CD14-positive monocyte (primary cell): Measurements from ENCODE around the gene REEP1. TPM values are rescaled to one million over a fixed set of nuclear protein-coding genes. Genes with fewer than 3 reads are reported as not detected.

Experiments
- DNase-seq, 3 donors: peaks; one replicate each; pipeline ENCODE4 v3.0.0-alpha.2; 2011 to 2022
- H2AFZ ChIP-seq: 2 replicates; pipeline ENCODE4 v1.6.0; 2012; ENCODE audit warnings: mild to moderate bottlenecking, low read depth, low read length, inconsistent platforms; ENCODE audit not compliant: insufficient read depth, poor library complexity, severe bottlenecking
- H3K27ac ChIP-seq, 2 donors: 1 replicate in 1 of 2; 2 replicates in 1 of 2; pipeline ENCODE4 v1.5.1; 2012 to 2013; ENCODE audit warnings: low read length in 2 of 2, control low read depth in 1 of 2, inconsistent platforms in 1 of 2, low read depth in 1 of 2, mild to moderate bottlenecking in 1 of 2
- H3K27me3 ChIP-seq, 2 donors: one replicate each; pipeline versions ENCODE4 v1.6.0 to v1.6.1; 2011 to 2013; ENCODE audit warnings: low read length in 2 of 2; ENCODE audit not compliant: control insufficient read depth in 2 of 2, insufficient read depth in 2 of 2
- H3K36me3 ChIP-seq, 2 donors: replicated peaks in 1 of 2; 1 replicate in 1 of 2; 2 replicates in 1 of 2; pipeline versions ENCODE4 v1.5.1 to v1.6.1; 2012 to 2013; ENCODE audit warnings: low read length in 2 of 2, control low read depth in 1 of 2, inconsistent platforms in 1 of 2, mild to moderate bottlenecking in 1 of 2; ENCODE audit not compliant: insufficient read depth in 2 of 2, control insufficient read depth in 1 of 2
- H3K4me1 ChIP-seq, 2 donors: 1 replicate in 1 of 2; 2 replicates in 1 of 2; pipeline versions ENCODE4 v1.5.1 to v1.6.1; 2012 to 2013; ENCODE audit warnings: low read length in 2 of 2, control low read depth in 1 of 2, inconsistent platforms in 1 of 2, mild to moderate bottlenecking in 1 of 2, moderate library complexity in 1 of 2; ENCODE audit not compliant: insufficient read depth in 2 of 2, control insufficient read depth in 1 of 2
- H3K4me2 ChIP-seq: replicated peaks from 2 replicates; pipeline ENCODE3; 2012; ENCODE audit warnings: low read length, moderate library complexity, mild to moderate bottlenecking; ENCODE audit not compliant: poor library complexity, severe bottlenecking; ENCODE audit errors: extremely low read depth
- H3K4me3 ChIP-seq, 3 experiments: fragments of 200-600 bp in 1 of 3; sonication (generic) in 1 of 3; replicated peaks in 1 of 3; 1 replicate in 2 of 3; 2 replicates in 1 of 3; pipeline ENCODE4 v1.5.1; 2011 to 2013; ENCODE audit warnings: low read length in 3 of 3, mild to moderate bottlenecking in 3 of 3, control low read depth in 2 of 3, low read depth in 2 of 3, inconsistent platforms in 1 of 3, moderate library complexity in 1 of 3
- H3K79me2 ChIP-seq: 2 replicates; pipeline ENCODE4 v1.6.0; 2012; ENCODE audit warnings: mild to moderate bottlenecking, control low read depth, inconsistent platforms, low read length, moderate library complexity; ENCODE audit not compliant: insufficient read depth
- H3K9ac ChIP-seq: 2 replicates; pipeline ENCODE4 v1.6.0; 2017; ENCODE audit warnings: low read length, mild to moderate bottlenecking; ENCODE audit not compliant: insufficient read depth, poor library complexity, severe bottlenecking
- H3K9me3 ChIP-seq, 2 donors: replicated peaks in 1 of 2; 1 replicate in 1 of 2; 2 replicates in 1 of 2; pipeline versions ENCODE4 v1.5.1 to v1.6.1; 2012 to 2013; ENCODE audit warnings: low read length in 2 of 2, control low read depth in 1 of 2; ENCODE audit not compliant: control insufficient read depth in 1 of 2, insufficient read depth in 1 of 2
- H4K20me1 ChIP-seq: 2 replicates; pipeline ENCODE4 v1.6.0; 2012; ENCODE audit warnings: mild to moderate bottlenecking, low read length, control low read depth, moderate library complexity; ENCODE audit not compliant: insufficient read depth
- H3K27ac Mint-ChIP-seq, 7 donors: one replicate each; pipeline ENCODE4 v1.8.0; 2020; ENCODE audit warnings: mild to moderate bottlenecking in 7 of 7, mixed read lengths in 7 of 7, moderate library complexity in 6 of 7, inconsistent platforms in 2 of 7
- H3K27me3 Mint-ChIP-seq, 3 donors: one replicate each; pipeline ENCODE4 v1.8.0; 2021 to 2022; ENCODE audit warnings: low read depth in 3 of 3, mild to moderate bottlenecking in 3 of 3, mixed read lengths in 3 of 3, moderate library complexity in 3 of 3, inconsistent platforms in 1 of 3
- H3K36me3 Mint-ChIP-seq, 2 donors: one replicate each; pipeline ENCODE4 v1.8.0; 2020; ENCODE audit warnings: mixed read lengths in 2 of 2, inconsistent platforms in 1 of 2, mild to moderate bottlenecking in 1 of 2
- H3K4me1 Mint-ChIP-seq: one replicate; pipeline ENCODE4 v1.8.0; 2020; ENCODE audit warnings: mild to moderate bottlenecking, mixed read lengths
- H3K4me3 Mint-ChIP-seq, 2 donors: one replicate each; pipeline ENCODE4 v1.8.0; 2020; ENCODE audit warnings: mild to moderate bottlenecking in 2 of 2, mixed read lengths in 2 of 2, moderate library complexity in 1 of 2
- H3K9me3 Mint-ChIP-seq, 7 donors: one replicate each; pipeline ENCODE4 v1.8.0; 2020 to 2022; ENCODE audit warnings: mixed read lengths in 7 of 7, mild to moderate bottlenecking in 6 of 7, moderate library complexity in 6 of 7, inconsistent platforms in 2 of 7
- WGBS: methylation state at CpG from one replicate; pipeline ENCODE4 v1.1.5; 2013; ENCODE audit warnings: missing lambda C conversion rate; ENCODE audit not compliant: insufficient coverage; 5-methylcytosine and 5-hydroxymethylcytosine counted together
- intact Hi-C, 2 donors: fragments of 100-400 bp; cut with micrococcal nuclease; formaldehyde crosslinking; loops; one replicate each; pipeline versions ENCODE4 v1.15.0 to v1.15.1; 2023
- polyA plus RNA-seq, 3 donors: library from polyadenylated mRNA; depleted of rRNA in 1 of 3; unstranded in 2 of 3; stranded (reverse) in 1 of 3; fragments of 300-500 nt in 2 of 3; fragments of >200 nt in 1 of 3; fragmentation: Illumina TruSeq in 2 of 3; gene quantifications; 1 replicate in 2 of 3; 2 replicates in 1 of 3; pipeline ENCODE4 v1.2.3, GENCODE V29; 2012 to 2021
- TF ChIP-seq, protein P1 (sequence below): fragments of 200-600 bp; IDR thresholded peaks from one replicate; pipeline ENCODE4 v1.8.0; 2022; ENCODE audit warnings: antibody characterized with exemption, mild to moderate bottlenecking

REEP1 gene
- polyA plus RNA-seq, 3 donors = not detected

DNA sequence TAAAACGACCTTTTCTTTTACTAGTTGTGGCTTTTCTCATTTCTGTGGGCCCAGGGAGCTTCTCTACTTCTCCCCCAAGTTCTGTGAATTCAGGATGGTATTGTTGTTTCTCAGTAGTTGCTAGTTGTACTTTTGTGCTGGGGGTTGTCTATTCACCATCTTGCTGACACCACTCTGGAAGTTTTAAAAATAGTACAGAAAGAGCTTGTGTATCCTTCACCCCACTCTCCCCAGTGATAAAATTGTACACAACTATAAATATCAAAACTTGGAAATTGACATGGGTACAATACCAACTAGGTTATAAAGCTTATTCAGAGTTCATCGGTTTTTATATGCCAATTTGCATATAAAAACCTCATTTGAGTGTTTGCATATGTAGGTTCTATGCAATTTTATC lies 45.3 kb upstream of the REEP1 start:
- Histone ChIP-seq H2AFZ (no peak overlapping the region), H3K9me3 (no peaks in the 10 kb centered on the region), H3K4me3 (no peak overlapping the region), H3K27me3 (no peaks in the 10 kb centered on the region), H3K4me2 (no peak overlapping the region), H3K79me2 (no peaks in the 10 kb centered on the region), H4K20me1 (no peaks in the 10 kb centered on the region), H3K27ac (no peak overlapping the region), H3K36me3 (no peaks in the 10 kb centered on the region), H3K9ac (no peak overlapping the region), H3K4me1 (no peaks in the 10 kb centered on the region)
- no CpG with 5 or more reads among the region's 2 CpGs for WGBS
- Mint-ChIP-seq H3K4me1 (no peaks in the 10 kb centered on the region), H3K9me3 (peaks cover 0 to 6% (median 0%) of the 10 kb centered on the region in 7 donors), H3K27ac (no peak overlapping the region), H3K4me3 (no peak overlapping the region), H3K36me3 (no peaks in the 10 kb centered on the region), H3K27me3 (peaks cover 2 to 10% (median 4%) of the 10 kb centered on the region in 3 donors)
- no peak for DNase-seq
- intact Hi-C loops = no loop called here
- TF ChIP-seq, protein P1, sequence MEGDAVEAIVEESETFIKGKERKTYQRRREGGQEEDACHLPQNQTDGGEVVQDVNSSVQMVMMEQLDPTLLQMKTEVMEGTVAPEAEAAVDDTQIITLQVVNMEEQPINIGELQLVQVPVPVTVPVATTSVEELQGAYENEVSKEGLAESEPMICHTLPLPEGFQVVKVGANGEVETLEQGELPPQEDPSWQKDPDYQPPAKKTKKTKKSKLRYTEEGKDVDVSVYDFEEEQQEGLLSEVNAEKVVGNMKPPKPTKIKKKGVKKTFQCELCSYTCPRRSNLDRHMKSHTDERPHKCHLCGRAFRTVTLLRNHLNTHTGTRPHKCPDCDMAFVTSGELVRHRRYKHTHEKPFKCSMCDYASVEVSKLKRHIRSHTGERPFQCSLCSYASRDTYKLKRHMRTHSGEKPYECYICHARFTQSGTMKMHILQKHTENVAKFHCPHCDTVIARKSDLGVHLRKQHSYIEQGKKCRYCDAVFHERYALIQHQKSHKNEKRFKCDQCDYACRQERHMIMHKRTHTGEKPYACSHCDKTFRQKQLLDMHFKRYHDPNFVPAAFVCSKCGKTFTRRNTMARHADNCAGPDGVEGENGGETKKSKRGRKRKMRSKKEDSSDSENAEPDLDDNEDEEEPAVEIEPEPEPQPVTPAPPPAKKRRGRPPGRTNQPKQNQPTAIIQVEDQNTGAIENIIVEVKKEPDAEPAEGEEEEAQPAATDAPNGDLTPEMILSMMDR = no peak

DNA sequence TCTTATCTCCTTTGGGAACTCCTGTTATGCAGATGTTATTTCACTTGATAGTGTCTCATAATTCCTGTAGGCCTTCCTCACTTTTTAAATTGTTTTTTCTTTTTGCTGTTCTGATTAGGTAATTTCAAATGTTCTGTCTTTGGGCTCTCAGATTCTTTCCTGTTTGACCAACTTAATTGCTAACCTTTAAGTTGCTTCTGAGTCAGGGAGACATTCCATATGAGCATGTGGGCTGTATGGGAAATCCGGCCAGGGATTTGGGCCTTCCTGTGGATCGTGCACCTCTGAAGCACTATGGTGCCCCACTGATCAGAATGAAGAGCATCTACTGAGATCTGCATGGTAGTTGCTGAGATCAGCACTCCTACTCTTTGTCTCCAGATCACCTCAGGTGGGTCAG lies 44.7 kb upstream of the REEP1 start:
- Histone ChIP-seq H3K9ac (no peak overlapping the region), H3K36me3 (no peaks in the 10 kb centered on the region), H3K27ac (no peak overlapping the region), H2AFZ (no peak overlapping the region), H3K79me2 (no peaks in the 10 kb centered on the region), H3K4me3 (no peak overlapping the region), H3K4me2 (no peak overlapping the region), H4K20me1 (no peaks in the 10 kb centered on the region), H3K9me3 (no peaks in the 10 kb centered on the region), H3K27me3 (no peaks in the 10 kb centered on the region), H3K4me1 (no peaks in the 10 kb centered on the region)
- Mint-ChIP-seq H3K4me1 (no peaks in the 10 kb centered on the region), H3K4me3 (no peak overlapping the region), H3K27me3 (peaks cover 2 to 10% (median 4%) of the 10 kb centered on the region in 3 donors), H3K27ac (no peak overlapping the region), H3K9me3 (peaks cover 0 to 6% (median under 1%) of the 10 kb centered on the region in 7 donors), H3K36me3 (no peaks in the 10 kb centered on the region)
- intact Hi-C loops = no loop called here
- no peak for DNase-seq
- TF ChIP-seq, protein P1 = no peak
- 100% methylated on average over 2 of the region's 2 CpGs for WGBS
